Astrocyte (in vitro differentiated cells and primary cell): ENCODE data around the gene NKIRAS1. TPM values are rescaled to one million over a fixed set of nuclear protein-coding genes. Genes with fewer than 3 reads are reported as not detected.
"Not testable (repeated sequence)": the region's sequence is repeated elsewhere in the genome, so short reads cannot be mapped to it uniquely, and the experiment has no call there.

Experiments used
- DNase-seq: peaks from one replicate; pipeline ENCODE4 v3.0.0-alpha.2; 2010; ENCODE audit warnings: low read depth
- FAIRE-seq: peaks from 2 replicates; lab custom pipeline; 2011; peaks lifted over from hg19 to GRCh38; lab: Jason Lieb, UNC
- H2AFZ ChIP-seq: 2 replicates; pipeline ENCODE4 v1.6.0; 2012; ENCODE audit warnings: low read depth, low read length, inconsistent platforms
- H3K27ac ChIP-seq: 2 replicates; pipeline ENCODE4 v1.5.1; 2011; ENCODE audit warnings: low read depth, low read length, inconsistent platforms
- H3K27me3 ChIP-seq: 2 replicates; pipeline ENCODE4 v1.6.0; 2011; ENCODE audit warnings: low read length, inconsistent platforms; ENCODE audit not compliant: insufficient read depth
- H3K36me3 ChIP-seq: 2 replicates; pipeline ENCODE4 v1.5.1; 2011; ENCODE audit warnings: low read length, inconsistent platforms; ENCODE audit not compliant: insufficient read depth
- H3K4me1 ChIP-seq: 2 replicates; pipeline ENCODE4 v1.5.1; 2011; ENCODE audit warnings: low read length, inconsistent platforms; ENCODE audit not compliant: insufficient read depth
- H3K4me2 ChIP-seq: 2 replicates; pipeline ENCODE4 v1.6.0; 2012; ENCODE audit warnings: low read length, inconsistent platforms
- H3K4me3 ChIP-seq: 2 replicates; pipeline ENCODE4 v1.5.1; 2011; ENCODE audit warnings: low read depth, mild to moderate bottlenecking, low read length, inconsistent platforms; ENCODE audit not compliant: insufficient read depth
- H3K79me2 ChIP-seq: 2 replicates; pipeline ENCODE4 v1.6.0; 2012; ENCODE audit warnings: mild to moderate bottlenecking, low read length, inconsistent platforms; ENCODE audit not compliant: insufficient read depth
- H3K9ac ChIP-seq: 2 replicates; pipeline ENCODE4 v1.6.0; 2012; ENCODE audit warnings: mild to moderate bottlenecking, low read length, inconsistent platforms
- H3K9me3 ChIP-seq: 2 replicates; pipeline ENCODE4 v1.5.1; 2012; ENCODE audit warnings: low read depth, mild to moderate bottlenecking, low read length, inconsistent platforms; ENCODE audit not compliant: insufficient read depth
- H4K20me1 ChIP-seq: 2 replicates; pipeline ENCODE4 v1.6.0; 2012; ENCODE audit warnings: low read length, inconsistent platforms; ENCODE audit not compliant: insufficient read depth
- H3K27ac Mint-ChIP-seq: one replicate; pipeline ENCODE4 v1.8.0; 2021; ENCODE audit warnings: mild to moderate bottlenecking, mixed read lengths; ENCODE audit not compliant: unreplicated experiment
- H3K27me3 Mint-ChIP-seq: one replicate; pipeline ENCODE4 v1.8.0; 2021; ENCODE audit warnings: low read depth, mixed read lengths; ENCODE audit not compliant: unreplicated experiment
- H3K36me3 Mint-ChIP-seq: one replicate; pipeline ENCODE4 v1.8.0; 2021; ENCODE audit warnings: low read depth, mixed read lengths; ENCODE audit not compliant: unreplicated experiment
- H3K4me1 Mint-ChIP-seq: one replicate; pipeline ENCODE4 v1.8.0; 2021; ENCODE audit warnings: low read depth, mixed read lengths; ENCODE audit not compliant: unreplicated experiment
- H3K4me3 Mint-ChIP-seq: one replicate; pipeline ENCODE4 v1.8.0; 2021; ENCODE audit warnings: mild to moderate bottlenecking, moderate library complexity, mixed read lengths; ENCODE audit not compliant: unreplicated experiment
- H3K9me3 Mint-ChIP-seq: one replicate; pipeline ENCODE4 v1.8.0; 2021; ENCODE audit warnings: mild to moderate bottlenecking, mixed read lengths; ENCODE audit not compliant: unreplicated experiment
- EZH2 ChIP-seq: IDR thresholded peaks from 2 replicates; pipeline ENCODE4 v1.6.1; 2012; ENCODE audit warnings: mild to moderate bottlenecking, low read length, inconsistent platforms; ENCODE audit not compliant: insufficient read depth
- total RNA-seq: library from RNA; stranded (reverse); gene quantifications from 2 replicates; pipeline ENCODE4 v1.2.1, GENCODE V29; 2021
- TF ChIP-seq, protein P1 (sequence below): IDR thresholded peaks from 2 replicates; pipeline ENCODE4 v1.5.1; 2011; ENCODE audit warnings: low read depth, mild to moderate bottlenecking, inconsistent platforms, low read length, moderate library complexity; ENCODE audit not compliant: insufficient read depth

Gene NKIRAS1
- total RNA-seq, 1 donor from 2014 or later = 11.0 TPM

DNA sequence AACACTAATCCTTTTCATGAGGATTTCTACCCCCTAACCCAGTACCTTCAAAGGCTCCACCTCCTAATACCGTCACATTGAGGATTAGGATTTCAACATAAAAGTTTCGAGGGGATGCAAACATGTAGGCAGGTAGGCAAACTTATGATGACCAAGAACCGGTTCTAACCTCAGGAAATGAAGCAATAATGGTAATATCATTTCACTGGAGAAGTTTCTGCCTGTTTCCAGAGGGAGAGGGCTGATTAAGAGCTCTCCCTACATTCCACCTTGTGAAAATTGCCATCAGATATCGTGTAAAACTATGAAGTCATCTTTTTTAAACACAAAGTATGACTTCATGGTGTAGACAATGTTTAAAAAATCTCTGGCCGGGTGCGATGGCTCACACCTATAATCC, 31.6 kb downstream of the NKIRAS1 start:
- Mint-ChIP-seq H3K4me3 (no peak overlapping the region), H3K27me3 (no peaks in the 10 kb centered on the region), H3K27ac (no peak overlapping the region), H3K36me3 (peaks cover 6% of the 10 kb centered on the region), H3K9me3 (no peaks in the 10 kb centered on the region), H3K4me1 (peaks cover 13% of the 10 kb centered on the region)
- Histone ChIP-seq H3K27ac (no peak overlapping the region), H3K4me2 (no peak overlapping the region), H3K27me3 (no peaks in the 10 kb centered on the region), H3K36me3 (no peaks in the 10 kb centered on the region), H3K4me3 (no peak overlapping the region), H3K4me1 (no peaks in the 10 kb centered on the region), H3K79me2 (peaks cover 3% of the 10 kb centered on the region), H4K20me1 (peaks cover 55% of the 10 kb centered on the region), H3K9me3 (no peaks in the 10 kb centered on the region), H2AFZ (no peak overlapping the region), H3K9ac (no peak overlapping the region)
- no peak for TF ChIP-seq EZH2
- TF ChIP-seq, protein P1, sequence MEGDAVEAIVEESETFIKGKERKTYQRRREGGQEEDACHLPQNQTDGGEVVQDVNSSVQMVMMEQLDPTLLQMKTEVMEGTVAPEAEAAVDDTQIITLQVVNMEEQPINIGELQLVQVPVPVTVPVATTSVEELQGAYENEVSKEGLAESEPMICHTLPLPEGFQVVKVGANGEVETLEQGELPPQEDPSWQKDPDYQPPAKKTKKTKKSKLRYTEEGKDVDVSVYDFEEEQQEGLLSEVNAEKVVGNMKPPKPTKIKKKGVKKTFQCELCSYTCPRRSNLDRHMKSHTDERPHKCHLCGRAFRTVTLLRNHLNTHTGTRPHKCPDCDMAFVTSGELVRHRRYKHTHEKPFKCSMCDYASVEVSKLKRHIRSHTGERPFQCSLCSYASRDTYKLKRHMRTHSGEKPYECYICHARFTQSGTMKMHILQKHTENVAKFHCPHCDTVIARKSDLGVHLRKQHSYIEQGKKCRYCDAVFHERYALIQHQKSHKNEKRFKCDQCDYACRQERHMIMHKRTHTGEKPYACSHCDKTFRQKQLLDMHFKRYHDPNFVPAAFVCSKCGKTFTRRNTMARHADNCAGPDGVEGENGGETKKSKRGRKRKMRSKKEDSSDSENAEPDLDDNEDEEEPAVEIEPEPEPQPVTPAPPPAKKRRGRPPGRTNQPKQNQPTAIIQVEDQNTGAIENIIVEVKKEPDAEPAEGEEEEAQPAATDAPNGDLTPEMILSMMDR = no peak
- no peak for DNase-seq
- no peak for FAIRE-seq

DNA sequence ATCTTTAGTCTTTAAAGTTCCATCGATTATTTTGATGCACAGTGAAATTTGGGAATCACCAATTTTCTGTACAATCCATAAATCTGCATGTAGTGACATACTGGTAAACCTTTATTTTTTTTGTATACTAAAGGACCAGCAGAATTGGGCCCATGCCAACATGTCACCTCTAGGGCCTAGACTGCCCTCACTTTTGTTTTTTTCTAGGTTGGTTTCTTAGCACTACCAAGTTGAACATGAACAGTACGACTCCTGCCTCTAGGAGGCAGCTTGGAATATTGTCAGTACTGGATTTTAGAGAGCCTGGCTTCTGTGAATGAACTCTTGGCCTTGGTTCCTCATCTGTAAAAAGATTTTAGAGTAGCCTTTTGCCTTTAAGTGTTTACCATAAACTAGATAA, 32.3 kb downstream of the NKIRAS1 start:
- peaks cover 52% of the 10 kb centered on the region for H4K20me1 ChIP-seq
- peaks cover 3% of the 10 kb centered on the region for H3K79me2 ChIP-seq
- H3K27ac Mint-ChIP-seq = no peak overlapping the region

DNA sequence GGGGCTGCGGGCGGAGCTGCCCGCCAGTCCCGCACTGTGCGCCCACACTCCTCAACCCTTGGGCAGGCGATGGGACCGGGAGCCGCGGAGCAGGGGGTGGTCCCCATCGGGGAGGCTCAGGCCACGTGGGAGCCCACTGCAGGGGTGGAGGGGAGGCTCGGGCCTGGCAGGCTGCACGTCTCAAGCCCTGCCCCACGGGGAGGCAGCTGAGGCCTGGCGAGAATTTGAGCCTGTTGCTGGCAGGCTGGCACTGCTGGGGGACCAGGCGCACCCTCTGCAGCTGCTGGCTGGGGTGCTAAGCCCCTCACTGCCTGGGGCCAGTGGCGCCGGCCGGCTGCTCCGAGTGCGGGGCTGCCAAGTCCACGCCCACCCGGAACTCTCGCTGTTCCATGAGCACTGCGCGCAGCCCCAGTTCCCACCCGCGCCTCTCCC, 34.3 kb downstream of the NKIRAS1 start:
- Histone ChIP-seq H3K9me3 (peaks cover 2% of the 10 kb centered on the region), H2AFZ (no peak overlapping the region), H3K36me3 (peaks cover 2% of the 10 kb centered on the region), H3K4me3 (no peak overlapping the region), H3K79me2 (peaks cover 21% of the 10 kb centered on the region), H3K9ac (no peak overlapping the region), H3K4me1 (peaks cover 7% of the 10 kb centered on the region), H3K4me2 (no peak overlapping the region), H3K27me3 (no peaks in the 10 kb centered on the region), H3K27ac (no peak overlapping the region), H4K20me1 (peaks cover 54% of the 10 kb centered on the region)
- no peak overlapping the region for H3K27ac Mint-ChIP-seq
- DNase-seq = no peak
- H3K4me1 Mint-ChIP-seq = peaks cover 18% of the 10 kb centered on the region
- H3K27me3 Mint-ChIP-seq = no peaks in the 10 kb centered on the region
- no peak for TF ChIP-seq EZH2
- TF ChIP-seq, protein P1 = no peak
- H3K9me3 Mint-ChIP-seq = peaks cover 3% of the 10 kb centered on the region
- peaks cover 13% of the 10 kb centered on the region for H3K36me3 Mint-ChIP-seq
- no peak overlapping the region for H3K4me3 Mint-ChIP-seq
- FAIRE-seq = no peak

More for the DNA sequence above, 32.3 kb downstream of the NKIRAS1 start:
- TF ChIP-seq, protein P1 = peak; percentile 8
- TF ChIP-seq EZH2 = no peak
- Mint-ChIP-seq H3K27me3 (no peaks in the 10 kb centered on the region), H3K36me3 (peaks cover 8% of the 10 kb centered on the region), H3K4me3 (no peak overlapping the region), H3K4me1 (peaks cover 13% of the 10 kb centered on the region), H3K9me3 (peaks cover 2% of the 10 kb centered on the region)
- Histone ChIP-seq H3K4me2 (no peak overlapping the region), H3K36me3 (no peaks in the 10 kb centered on the region), H2AFZ (no peak overlapping the region), H3K9ac (no peak overlapping the region), H3K4me3 (no peak overlapping the region), H3K27ac (no peak overlapping the region), H3K27me3 (no peaks in the 10 kb centered on the region), H3K4me1 (no peaks in the 10 kb centered on the region), H3K9me3 (no peaks in the 10 kb centered on the region)
- no peak for DNase-seq
- FAIRE-seq = no peak

DNA sequence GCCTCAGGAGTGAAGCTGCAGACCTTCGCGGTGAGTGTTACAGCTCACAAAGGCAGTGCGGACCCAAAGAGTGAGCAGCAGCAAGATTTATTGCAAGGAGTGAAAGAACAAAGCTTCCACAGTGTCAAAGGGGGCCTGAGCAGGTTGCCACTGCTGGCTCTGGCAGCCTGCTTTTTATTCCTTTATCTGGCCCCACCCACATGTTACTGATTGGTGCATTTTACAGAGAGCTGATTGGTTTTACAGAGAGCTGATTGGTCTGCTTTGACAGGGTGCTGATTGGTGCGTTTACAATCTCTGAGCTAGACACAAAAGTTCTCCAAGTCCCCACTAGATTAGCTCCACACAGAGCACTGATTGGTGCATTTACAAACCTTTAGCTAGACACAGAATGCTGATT, 34.8 kb downstream of the NKIRAS1 start:
- H3K27me3 ChIP-seq, H3K9ac ChIP-seq, H3K4me3 Mint-ChIP-seq, H3K27ac Mint-ChIP-seq, H3K4me3 ChIP-seq, FAIRE-seq, H3K36me3 ChIP-seq, H3K4me2 ChIP-seq, H2AFZ ChIP-seq, DNase-seq, H3K9me3 ChIP-seq, H3K9me3 Mint-ChIP-seq, H3K27me3 Mint-ChIP-seq, H3K27ac ChIP-seq: not testable (repeated sequence)
- H3K79me2 ChIP-seq = peaks cover 26% of the 10 kb centered on the region
- H3K4me1 ChIP-seq = peaks cover 12% of the 10 kb centered on the region
- Mint-ChIP-seq H3K4me1 (peaks cover 23% of the 10 kb centered on the region), H3K36me3 (peaks cover 13% of the 10 kb centered on the region)
- H4K20me1 ChIP-seq = peaks cover 54% of the 10 kb centered on the region
